Loucy (cell line): ENCODE measurements around the gene ADD2.

Experiments
- EZH2phosphoT487 ChIP-seq: fragments of 200-600 bp; IDR thresholded peaks from 2 replicates; pipeline ENCODE4 v1.6.1; 2018; ENCODE audit warnings: antibody characterized with exemption, mild to moderate bottlenecking, moderate library complexity, borderline replicate concordance
- TF ChIP-seq, protein P1 (sequence below): fragments of 200-600 bp; sonication (generic); conservative IDR thresholded peaks from 2 replicates; pipeline ENCODE4 v1.5.1; 2014; ENCODE audit warnings: mild to moderate bottlenecking, antibody characterized with exemption, low read length

DNA sequence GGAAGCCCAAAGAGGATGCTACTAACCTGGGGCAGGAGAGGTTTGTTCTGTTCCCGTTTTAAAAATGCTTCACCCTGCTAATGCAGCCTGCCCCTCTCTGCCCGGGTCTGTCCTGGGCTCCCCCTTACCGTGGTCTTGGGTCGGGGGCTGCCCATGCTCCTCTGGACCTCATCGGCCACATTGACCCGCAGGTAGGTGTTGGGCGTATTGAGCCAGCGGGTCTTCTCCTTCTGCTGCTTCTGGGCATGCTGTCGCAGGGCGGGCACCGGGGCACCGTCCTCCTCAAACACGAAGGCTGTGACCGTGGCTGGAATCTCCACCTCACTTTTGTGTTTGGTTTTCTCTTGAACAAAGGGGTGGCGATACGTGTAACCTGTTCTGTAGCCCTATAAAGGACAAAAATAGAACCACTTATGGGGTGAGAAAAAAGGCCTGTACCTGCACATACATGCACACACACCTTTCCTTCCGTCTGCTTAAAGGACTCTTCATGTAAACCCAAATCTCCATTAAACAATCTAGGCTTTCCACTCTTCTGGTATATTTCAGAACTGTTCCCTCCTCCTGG lies 89.3 kb downstream of the ADD2 start:
- TF ChIP-seq, protein P1, sequence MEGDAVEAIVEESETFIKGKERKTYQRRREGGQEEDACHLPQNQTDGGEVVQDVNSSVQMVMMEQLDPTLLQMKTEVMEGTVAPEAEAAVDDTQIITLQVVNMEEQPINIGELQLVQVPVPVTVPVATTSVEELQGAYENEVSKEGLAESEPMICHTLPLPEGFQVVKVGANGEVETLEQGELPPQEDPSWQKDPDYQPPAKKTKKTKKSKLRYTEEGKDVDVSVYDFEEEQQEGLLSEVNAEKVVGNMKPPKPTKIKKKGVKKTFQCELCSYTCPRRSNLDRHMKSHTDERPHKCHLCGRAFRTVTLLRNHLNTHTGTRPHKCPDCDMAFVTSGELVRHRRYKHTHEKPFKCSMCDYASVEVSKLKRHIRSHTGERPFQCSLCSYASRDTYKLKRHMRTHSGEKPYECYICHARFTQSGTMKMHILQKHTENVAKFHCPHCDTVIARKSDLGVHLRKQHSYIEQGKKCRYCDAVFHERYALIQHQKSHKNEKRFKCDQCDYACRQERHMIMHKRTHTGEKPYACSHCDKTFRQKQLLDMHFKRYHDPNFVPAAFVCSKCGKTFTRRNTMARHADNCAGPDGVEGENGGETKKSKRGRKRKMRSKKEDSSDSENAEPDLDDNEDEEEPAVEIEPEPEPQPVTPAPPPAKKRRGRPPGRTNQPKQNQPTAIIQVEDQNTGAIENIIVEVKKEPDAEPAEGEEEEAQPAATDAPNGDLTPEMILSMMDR: no peak
- TF ChIP-seq EZH2phosphoT487: no peak
